ENCODE measurements around the gene CABLES1.
"Not testable (repeated sequence)": the region's sequence is repeated elsewhere in the genome, so short reads cannot be mapped to it uniquely, and the experiment has no call there.

Gene CABLES1

DNA sequence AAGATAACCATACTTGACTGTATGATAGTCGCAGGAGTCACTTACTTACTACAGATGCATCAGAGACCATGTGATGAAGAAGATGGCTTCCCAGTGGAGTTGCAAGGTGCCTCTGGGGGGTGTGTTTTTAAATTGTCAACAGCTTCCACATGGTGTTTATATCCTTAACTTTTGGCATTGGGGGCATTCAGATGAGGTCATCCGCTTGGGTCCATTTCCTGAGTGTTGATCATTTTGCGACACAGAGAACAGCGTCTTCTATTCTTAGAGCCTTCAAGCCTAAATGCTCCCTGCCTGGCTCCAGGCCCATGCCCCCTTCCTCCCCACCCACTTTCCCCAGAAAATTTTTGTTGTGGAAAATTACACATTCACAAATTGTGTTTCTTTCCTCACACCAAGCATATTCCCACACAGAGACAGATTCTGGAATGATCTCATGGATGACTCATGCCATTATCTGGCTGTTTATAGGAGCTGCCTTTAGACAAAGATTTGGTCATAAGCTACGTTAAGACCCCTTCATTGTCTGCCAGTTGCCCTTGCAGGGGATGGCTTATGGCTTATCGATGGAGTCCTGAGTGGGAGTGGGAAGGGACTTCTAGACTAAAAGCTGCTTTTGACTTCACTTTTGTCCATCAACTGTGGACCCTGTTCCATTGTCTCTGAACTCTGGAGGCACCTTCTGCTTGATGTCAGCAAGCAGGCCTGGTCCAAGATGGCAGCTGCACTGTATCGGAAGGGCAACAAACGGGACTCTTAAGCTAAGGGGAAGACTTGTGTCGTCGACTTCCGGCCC is 91.8 kb downstream of the CABLES1 start:
- peak; percentile 77 for DNase-seq

- no peak for DNase-seq
Measured at GRCh38 chr18:23227726-23228070, 92.4 kb downstream of the CABLES1 start.

DNA sequence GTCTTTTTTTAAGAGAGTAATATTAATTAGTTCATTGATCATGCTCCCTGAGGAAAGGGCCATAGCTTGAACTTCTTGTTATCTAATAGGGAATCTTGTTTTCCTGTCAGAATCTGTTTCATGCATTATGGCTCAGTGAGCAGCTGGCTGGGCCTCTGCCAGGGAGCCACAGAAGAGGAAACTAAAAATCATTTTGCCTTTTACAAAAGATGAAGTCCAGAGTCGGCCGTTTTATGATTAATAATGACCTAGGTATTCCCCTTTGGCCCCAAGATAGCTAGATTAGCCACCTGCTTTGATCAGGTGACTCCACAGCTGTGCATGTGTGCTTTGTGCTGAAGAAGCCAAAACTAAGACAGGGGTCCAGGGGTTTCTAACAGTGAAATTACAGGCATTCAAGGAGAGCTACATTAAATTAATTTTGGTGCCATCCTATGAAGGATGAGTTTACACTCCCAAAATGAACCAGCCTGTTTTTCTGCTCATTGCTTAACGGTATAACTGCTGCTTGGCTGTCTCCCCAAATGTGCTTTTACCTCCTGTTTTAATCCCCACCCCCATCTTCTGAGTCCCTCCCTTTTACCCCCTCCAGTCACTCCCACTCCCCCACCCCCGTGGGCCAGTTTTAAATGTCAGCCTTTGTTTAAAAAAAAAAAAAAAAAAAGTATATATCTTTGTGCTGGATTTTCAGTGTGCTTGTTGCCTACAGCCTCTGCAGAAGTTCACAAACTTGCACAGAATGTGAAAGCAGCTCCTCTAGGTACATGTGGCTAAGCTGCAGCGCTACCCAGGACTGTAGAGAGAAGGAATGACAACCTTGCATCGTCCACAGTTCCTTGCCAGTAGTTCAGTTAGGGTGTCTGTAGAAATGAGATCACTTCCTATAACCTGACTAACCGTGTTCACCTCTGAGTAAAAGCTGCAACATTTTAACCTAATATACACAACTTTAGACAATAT is 93.1 kb downstream of the CABLES1 start:
- peak; percentile 51 for DNase-seq

GRCh38 chr18:23229472-23229871 is 94.2 kb downstream of the CABLES1 start:
- DNase-seq = peak; percentile 62

GRCh38 chr18:23230686-23231085 is 95.4 kb downstream of the CABLES1 start:
- DNase-seq = no peak

DNA sequence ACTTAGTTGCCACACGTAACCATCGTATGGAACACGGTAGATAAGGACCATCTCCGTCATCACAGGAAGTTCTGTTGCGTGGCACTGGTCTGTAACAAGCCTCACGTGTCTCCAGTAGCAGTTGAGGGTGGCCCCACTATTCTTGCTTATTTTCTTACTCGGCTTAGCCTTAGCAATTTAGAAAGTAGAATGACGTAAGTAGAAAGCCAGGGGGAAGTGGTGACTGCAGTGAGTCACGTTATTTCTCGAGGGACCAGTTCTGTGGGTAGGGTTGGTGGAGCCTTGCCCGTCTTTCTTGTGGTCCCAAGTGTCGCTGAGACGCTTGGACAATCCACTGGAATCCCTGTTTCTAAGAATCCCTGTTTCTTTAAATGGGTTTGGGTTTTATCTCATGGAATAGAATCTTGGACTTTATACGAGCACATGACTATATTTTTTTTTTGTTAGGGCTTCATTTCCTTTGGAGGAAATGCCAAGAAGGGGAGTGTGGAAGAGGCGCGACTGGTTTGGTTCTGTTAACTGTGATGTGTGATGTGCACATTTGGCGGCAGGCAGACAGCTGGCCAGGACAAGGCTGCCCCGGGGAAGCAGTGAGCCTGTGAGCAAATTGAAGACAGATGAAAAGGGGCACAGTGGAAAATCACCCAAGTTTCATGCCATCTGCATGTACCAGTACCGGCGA is 96.2 kb downstream of the CABLES1 start:
- DNase-seq = peak; percentile 92

DNA sequence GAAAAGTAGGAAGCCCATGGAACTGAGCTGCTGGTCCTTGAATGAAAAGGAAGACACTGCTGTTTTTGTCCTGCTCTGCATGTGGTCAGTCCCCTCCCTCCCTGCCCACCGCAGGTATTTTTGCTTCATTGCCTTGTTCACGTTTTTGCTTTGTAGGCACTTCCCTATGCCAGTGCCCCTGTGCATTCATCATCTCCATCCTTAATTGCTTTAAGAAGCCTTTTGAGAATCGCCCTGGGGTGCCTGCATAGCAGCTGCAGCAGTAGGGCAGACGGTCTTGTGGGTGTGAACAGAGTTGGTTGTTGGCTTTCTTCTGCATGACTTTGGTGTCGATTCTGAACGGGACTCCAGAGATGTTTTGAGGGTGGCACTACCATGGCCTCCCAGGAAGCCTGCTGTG is 97.0 kb downstream of the CABLES1 start:
- DNase-seq = no peak

GRCh38 chr18:23234619-23235018 is 99.3 kb downstream of the CABLES1 start:
- DNase-seq = no peak

DNA sequence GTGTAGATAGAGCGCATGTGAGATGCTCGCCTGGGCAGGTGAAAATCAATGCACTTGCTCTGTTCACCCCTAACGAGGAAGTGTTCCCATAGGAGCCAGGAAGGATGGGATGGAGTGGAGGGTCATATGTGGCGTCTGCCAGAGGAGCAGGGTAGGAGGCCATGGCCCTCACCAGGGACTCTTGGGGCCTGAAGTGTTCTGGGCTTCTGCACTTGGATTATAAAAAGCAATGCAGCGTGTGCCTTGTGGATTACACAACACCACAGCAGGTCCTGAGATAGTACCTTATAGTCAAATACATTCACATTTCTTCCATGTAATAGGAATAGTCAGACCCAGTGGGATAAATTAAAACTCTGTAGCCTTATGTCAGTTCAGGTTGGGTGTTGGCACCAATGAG is 100.1 kb downstream of the CABLES1 start:
- DNase-seq = no peak

DNA sequence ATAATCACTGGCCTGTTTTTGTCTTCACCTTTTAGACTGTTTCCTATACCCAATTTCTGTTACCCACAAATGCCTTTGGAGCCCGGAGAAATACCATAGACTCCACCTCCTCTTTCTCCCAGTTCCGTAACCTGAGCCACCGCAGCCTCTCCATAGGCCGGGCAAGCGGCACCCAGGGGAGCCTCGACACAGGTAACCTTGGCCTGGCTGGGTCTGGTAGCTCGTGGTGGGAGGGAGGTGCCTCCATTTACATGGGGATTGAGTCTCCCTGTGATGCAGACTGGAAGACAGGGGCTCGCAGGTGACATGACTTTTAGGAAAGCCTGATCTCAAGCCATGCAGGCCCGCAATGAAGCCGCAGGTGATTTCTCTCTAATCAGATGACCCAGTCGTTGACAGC is 100.6 kb downstream of the CABLES1 start:
- DNase-seq = no peak

DNA sequence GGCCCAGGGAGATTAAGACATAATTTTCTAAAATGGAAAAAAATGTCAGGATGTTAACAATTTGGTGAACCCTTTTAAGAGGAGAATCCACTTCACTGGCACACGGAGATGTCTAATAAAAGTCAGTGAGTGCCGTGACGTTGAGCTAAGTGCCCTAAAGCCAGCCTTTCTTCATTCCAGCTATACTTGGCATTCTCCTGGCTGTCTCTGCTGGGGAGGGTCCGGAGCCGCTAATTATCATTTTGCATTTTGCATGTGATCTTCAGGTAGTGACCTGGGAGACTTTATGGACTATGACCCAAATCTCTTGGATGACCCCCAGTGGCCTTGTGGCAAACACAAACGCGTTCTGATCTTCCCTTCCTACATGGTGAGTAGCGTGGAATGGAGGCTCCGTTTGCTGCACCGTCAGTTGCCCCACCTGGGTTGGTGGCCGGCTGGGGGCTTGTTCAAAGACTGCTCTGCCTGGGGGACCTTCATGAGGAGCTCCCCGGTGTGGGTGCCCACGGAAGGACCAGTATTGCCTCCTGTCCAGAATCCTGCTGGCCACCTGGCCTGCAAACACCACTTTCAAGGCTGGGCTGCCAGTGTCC is 101.7 kb downstream of the CABLES1 start:
- no peak for DNase-seq

- no peak for DNase-seq
Measured at GRCh38 chr18:23237524-23238151, 102.4 kb downstream of the CABLES1 start.

DNA sequence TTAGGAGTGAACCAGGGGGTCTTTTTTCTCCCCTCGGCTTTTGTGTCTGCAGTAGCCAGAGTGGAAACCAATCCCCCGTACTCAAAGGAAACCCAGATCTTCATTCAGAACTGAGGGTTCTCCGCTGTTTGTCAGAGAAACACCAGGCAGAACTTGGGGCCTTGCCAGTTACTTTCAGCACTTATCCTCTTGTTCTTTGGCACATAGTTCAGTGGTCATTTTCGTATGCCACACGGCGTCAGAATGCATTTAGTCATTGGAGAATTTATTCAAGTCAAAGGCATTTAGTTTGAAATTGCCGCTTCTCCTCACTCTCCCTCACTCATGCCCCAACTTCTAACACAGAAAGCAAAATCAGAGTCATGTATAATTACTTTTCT is 102.9 kb downstream of the CABLES1 start:
- no peak for DNase-seq

GRCh38 chr18:23238651-23239349 is 103.5 kb downstream of the CABLES1 start:
- peak; percentile 37 for DNase-seq

DNA sequence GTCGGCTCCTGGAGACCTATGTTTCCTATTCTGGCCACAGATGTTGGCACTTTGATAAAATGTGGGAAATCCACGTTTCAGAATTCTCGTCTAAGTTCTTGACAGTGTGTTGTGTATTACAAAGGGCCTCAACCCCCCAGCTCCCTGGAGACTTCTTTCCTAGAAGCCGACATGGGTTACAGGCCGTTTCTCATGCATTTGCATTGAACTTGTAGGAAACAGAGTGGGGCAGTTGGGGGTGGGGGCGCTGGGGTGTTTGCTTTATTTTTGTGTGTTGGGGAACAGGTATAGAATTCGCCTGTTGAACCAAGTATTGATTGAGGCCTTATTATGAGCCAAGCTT is 104.0 kb downstream of the CABLES1 start:
- DNase-seq = no peak

DNA sequence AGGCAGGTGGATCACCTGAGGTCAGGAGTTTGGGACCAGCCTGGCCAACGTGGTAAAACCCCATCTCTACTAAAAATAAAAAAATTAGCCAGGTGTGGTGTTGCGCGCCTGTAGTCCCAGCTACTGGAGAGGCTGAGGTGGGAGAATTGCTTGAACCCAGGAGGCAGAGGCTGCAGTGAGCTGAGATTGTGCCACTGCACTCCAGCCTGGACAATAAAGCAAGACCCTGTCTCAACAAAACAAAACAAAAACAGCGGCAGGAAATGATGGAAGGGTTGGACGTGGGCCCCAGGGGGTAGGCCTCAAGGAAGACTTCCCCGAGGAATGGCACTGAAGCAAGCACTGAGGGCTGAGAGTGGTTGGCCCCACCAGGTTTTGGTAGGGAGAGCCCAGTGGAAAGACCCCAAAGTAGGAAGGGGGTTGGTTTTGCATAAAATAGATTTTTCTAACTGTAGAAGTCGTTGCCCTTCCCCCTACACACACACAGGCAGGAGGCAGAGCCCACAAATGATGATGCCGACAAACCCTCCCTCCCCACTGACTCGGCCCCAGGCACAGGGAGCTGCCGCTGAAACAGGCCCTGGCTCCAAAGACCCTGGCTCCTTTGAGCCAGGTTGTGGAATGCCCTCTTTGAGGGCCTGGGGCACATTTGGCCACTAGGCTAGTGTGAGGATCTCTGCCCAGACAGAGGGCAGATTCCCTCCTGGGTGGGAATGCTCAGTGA is 104.8 kb downstream of the CABLES1 start:
- DNase-seq = no peak

GRCh38 chr18:23240609-23240930 is 105.3 kb downstream of the CABLES1 start:
- DNase-seq = no peak

GRCh38 chr18:23241833-23242496 is 106.7 kb downstream of the CABLES1 start:
- DNase-seq = not testable (repeated sequence)

GRCh38 chr18:23243178-23243577 is 107.9 kb downstream of the CABLES1 start:
- no peak for DNase-seq

DNA sequence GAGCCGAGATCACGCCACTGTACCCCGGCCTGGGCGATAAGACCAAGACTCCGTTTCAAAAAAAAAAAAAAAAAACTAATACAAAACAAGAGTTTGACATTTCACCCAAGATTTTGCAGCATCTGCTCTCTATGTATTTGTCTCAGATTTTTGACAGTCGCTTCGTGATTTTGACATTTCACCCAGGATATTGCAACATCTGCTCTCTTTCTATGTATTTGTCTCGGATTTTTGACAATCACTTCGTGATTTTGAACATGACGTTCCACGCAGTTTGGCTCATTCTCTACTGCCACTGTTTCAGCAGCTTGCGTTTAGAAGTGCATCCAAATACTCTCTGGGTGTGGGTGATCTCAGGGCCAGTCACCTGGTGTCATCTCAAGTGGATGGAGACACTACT is 108.5 kb downstream of the CABLES1 start:
- DNase-seq = no peak

GRCh38 chr18:23244401-23244800 is 109.1 kb downstream of the CABLES1 start:
- DNase-seq = no peak

All from fibroblast of skin of abdomen (primary cell).